HCT116 (cell line): ENCODE measurements around the gene CEACAM1.

Source experiments
- POLR2A ChIP-seq: IDR thresholded peaks from 2 replicates; pipeline ENCODE4 v1.7.0; 2011; ENCODE audit warnings: borderline replicate concordance; ENCODE audit not compliant: insufficient read depth, insufficient read length; ENCODE audit errors: extremely low read depth
- TF ChIP-seq, protein P1 (sequence below), 3 experiments: fragments of 200-600 bp in 1 of 3; sonication (generic) in 1 of 3; IDR thresholded peaks in 2 of 3; conservative IDR thresholded peaks in 1 of 3; 2 replicates each; pipeline ENCODE4 v1.5.1; 2012 to 2017; ENCODE audit warnings: low read depth in 2 of 3, low read length in 2 of 3, antibody characterized with exemption in 1 of 3, borderline replicate concordance in 1 of 3, control low read depth in 1 of 3, mild to moderate bottlenecking in 1 of 3, mixed read lengths in 1 of 3, mixed run types in 1 of 3, moderate library complexity in 1 of 3; ENCODE audit not compliant: insufficient read depth in 1 of 3

GRCh38 chr19:42478765-42479311 lies 49.4 kb downstream of the CEACAM1 start:
- TF ChIP-seq, protein P1, sequence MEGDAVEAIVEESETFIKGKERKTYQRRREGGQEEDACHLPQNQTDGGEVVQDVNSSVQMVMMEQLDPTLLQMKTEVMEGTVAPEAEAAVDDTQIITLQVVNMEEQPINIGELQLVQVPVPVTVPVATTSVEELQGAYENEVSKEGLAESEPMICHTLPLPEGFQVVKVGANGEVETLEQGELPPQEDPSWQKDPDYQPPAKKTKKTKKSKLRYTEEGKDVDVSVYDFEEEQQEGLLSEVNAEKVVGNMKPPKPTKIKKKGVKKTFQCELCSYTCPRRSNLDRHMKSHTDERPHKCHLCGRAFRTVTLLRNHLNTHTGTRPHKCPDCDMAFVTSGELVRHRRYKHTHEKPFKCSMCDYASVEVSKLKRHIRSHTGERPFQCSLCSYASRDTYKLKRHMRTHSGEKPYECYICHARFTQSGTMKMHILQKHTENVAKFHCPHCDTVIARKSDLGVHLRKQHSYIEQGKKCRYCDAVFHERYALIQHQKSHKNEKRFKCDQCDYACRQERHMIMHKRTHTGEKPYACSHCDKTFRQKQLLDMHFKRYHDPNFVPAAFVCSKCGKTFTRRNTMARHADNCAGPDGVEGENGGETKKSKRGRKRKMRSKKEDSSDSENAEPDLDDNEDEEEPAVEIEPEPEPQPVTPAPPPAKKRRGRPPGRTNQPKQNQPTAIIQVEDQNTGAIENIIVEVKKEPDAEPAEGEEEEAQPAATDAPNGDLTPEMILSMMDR (IDR thresholded peaks at IDR 0.05 in 2 of 3, conservative IDR thresholded peaks at IDR 0.05 in 1 of 3; ENCODE audit: borderline replicate concordance in 1 of 3, insufficient read depth in 1 of 3, low read depth in 2 of 3, low read length in 2 of 3): no peak
- no peak for TF ChIP-seq POLR2A
